Fibroblast of lung (primary cell): ENCODE measurements around the gene FANCI. TPM values are rescaled to one million over a fixed set of nuclear protein-coding genes. Genes with fewer than 3 reads are reported as not detected.

Experiments used
- DNase-seq, 2 donors: peaks; one replicate each; pipeline versions ENCODE4 v3.0.0 to v3.0.0-alpha.2; 2010; ENCODE audit warnings: low read depth in 2 of 2
- H2AFZ ChIP-seq: 2 replicates; pipeline ENCODE4 v1.5.1; 2012; ENCODE audit warnings: low read length, control low read depth, inconsistent platforms
- H3K27ac ChIP-seq: 2 replicates; pipeline ENCODE4 v1.5.1; 2011; ENCODE audit warnings: low read length, control low read depth; ENCODE audit not compliant: insufficient read depth
- H3K27me3 ChIP-seq: 2 replicates; pipeline ENCODE4 v1.5.1; 2011; ENCODE audit warnings: mild to moderate bottlenecking, low read length; ENCODE audit not compliant: control insufficient read depth, insufficient read depth
- H3K36me3 ChIP-seq: 2 replicates; pipeline ENCODE4 v1.5.1; 2011; ENCODE audit warnings: low read length; ENCODE audit not compliant: control insufficient read depth, insufficient read depth
- H3K4me1 ChIP-seq: 2 replicates; pipeline ENCODE4 v1.5.1; 2011; ENCODE audit warnings: low read length; ENCODE audit not compliant: control insufficient read depth, insufficient read depth; ENCODE audit errors: extremely low read depth
- H3K4me2 ChIP-seq: 2 replicates; pipeline ENCODE4 v1.5.1; 2011; ENCODE audit warnings: low read length, control low read depth; ENCODE audit not compliant: insufficient read depth; ENCODE audit errors: extremely low read depth
- H3K4me3 ChIP-seq, 4 experiments: fragments of 200-600 bp in 1 of 4; sonication (generic) in 1 of 4; replicated peaks in 1 of 4; 2 replicates each; pipeline ENCODE4 v1.5.1; 2011 to 2016; ENCODE audit warnings: low read length in 4 of 4, low read depth in 3 of 4, mild to moderate bottlenecking in 3 of 4, control low read depth in 2 of 4, inconsistent platforms in 1 of 4, mixed read lengths in 1 of 4; ENCODE audit not compliant: insufficient read depth in 1 of 4; ENCODE audit errors: control extremely low read depth in 1 of 4
- H3K79me2 ChIP-seq: 2 replicates; pipeline ENCODE4 v1.5.1; 2012; ENCODE audit warnings: mild to moderate bottlenecking, low read length, inconsistent platforms; ENCODE audit not compliant: control insufficient read depth, insufficient read depth
- H3K9ac ChIP-seq: 2 replicates; pipeline ENCODE4 v1.5.1; 2011; ENCODE audit warnings: mild to moderate bottlenecking, low read length, control low read depth; ENCODE audit not compliant: insufficient read depth
- H3K9me3 ChIP-seq: 2 replicates; pipeline ENCODE4 v1.5.1; 2012; ENCODE audit warnings: low read depth, low read length; ENCODE audit not compliant: control insufficient read depth, insufficient read depth
- H4K20me1 ChIP-seq: 2 replicates; pipeline ENCODE4 v1.5.1; 2011; ENCODE audit warnings: low read length; ENCODE audit not compliant: control insufficient read depth, insufficient read depth; ENCODE audit errors: extremely low read depth
- CTCF ChIP-seq, 2 donors: IDR thresholded peaks in 1 of 2; conservative IDR thresholded peaks in 1 of 2; 1 replicate in 1 of 2; 2 replicates in 1 of 2; pipeline ENCODE4 v1.5.1; 2011 to 2012; ENCODE audit warnings: low read length in 2 of 2, control low read depth in 1 of 2, inconsistent platforms in 1 of 2, low read depth in 1 of 2, mild to moderate bottlenecking in 1 of 2
- EZH2 ChIP-seq: IDR thresholded peaks from 2 replicates; pipeline ENCODE4 v1.5.1; 2012; ENCODE audit warnings: low read length, control low read depth, mild to moderate bottlenecking; ENCODE audit errors: missing control alignments
- polyA plus RNA-seq, 2 donors: library from polyadenylated mRNA; depleted of rRNA in 1 of 2; stranded (reverse) in 1 of 2; unstranded in 1 of 2; fragments of >200 nt; gene quantifications; 2 replicates each; pipeline ENCODE4 v1.2.1, GENCODE V29; 2011 to 2012; ENCODE audit warnings: missing spikeins in 1 of 2
- total RNA-seq: library from RNA; depleted of rRNA; stranded (reverse); fragments of >200 nt; gene quantifications from 2 replicates; pipeline ENCODE4 v1.2.1, GENCODE V29; 2014

The FANCI gene
- total and polyA plus RNA-seq, 2 donors (not counting 1 experiment from before 2014, with no cell fraction given) = 12.6 to 13.4 TPM

- Histone ChIP-seq H3K4me3 (no peak overlapping the region), H3K27me3 (no peaks in the 10 kb centered on the region), H3K79me2 (no peaks in the 10 kb centered on the region), H3K27ac (no peak overlapping the region), H3K36me3 (no peaks in the 10 kb centered on the region), H2AFZ (no peak overlapping the region), H3K4me2 (no peak overlapping the region), H3K9me3 (no peaks in the 10 kb centered on the region), H3K4me1 (no peaks in the 10 kb centered on the region), H4K20me1 (no peaks in the 10 kb centered on the region), H3K9ac (no peak overlapping the region)
- no peak for TF ChIP-seq EZH2
- TF ChIP-seq CTCF (conservative IDR thresholded peaks at IDR 0.05 in 1 of 2, IDR thresholded peaks at IDR 0.05 in 1 of 2; ENCODE audit: low read depth in 1 of 2, low read length in 2 of 2) = no peak
- DNase-seq = no peak
Measured at GRCh38 chr15:89209057-89209456, 34.7 kb upstream of the FANCI start.

- Histone ChIP-seq H3K4me1 (no peaks in the 10 kb centered on the region), H3K27me3 (no peaks in the 10 kb centered on the region), H4K20me1 (no peaks in the 10 kb centered on the region), H3K36me3 (no peaks in the 10 kb centered on the region), H3K4me2 (no peak overlapping the region), H2AFZ (no peak overlapping the region), H3K27ac (no peak overlapping the region), H3K9ac (no peak overlapping the region), H3K9me3 (no peaks in the 10 kb centered on the region), H3K79me2 (no peaks in the 10 kb centered on the region), H3K4me3 (no peak overlapping the region)
- TF ChIP-seq CTCF (conservative IDR thresholded peaks at IDR 0.05 in 1 of 2, IDR thresholded peaks at IDR 0.05 in 1 of 2; ENCODE audit: low read depth in 1 of 2, low read length in 2 of 2) (no peak), EZH2 (no peak)
- DNase-seq = no peak
Measured at GRCh38 chr15:89211678-89212170, 32.1 kb upstream of the FANCI start.

- DNase-seq = no peak
Measured at GRCh38 chr15:89215627-89216026, 28.2 kb upstream of the FANCI start.

More at GRCh38 chr15:89215627-89216026, 28.2 kb upstream of the FANCI start:
- Histone ChIP-seq H3K9ac (no peak overlapping the region), H3K4me1 (no peaks in the 10 kb centered on the region), H3K36me3 (no peaks in the 10 kb centered on the region), H3K27me3 (peaks cover 6% of the 10 kb centered on the region), H3K4me3 (no peak overlapping the region), H4K20me1 (no peaks in the 10 kb centered on the region), H3K4me2 (no peak overlapping the region), H3K9me3 (no peaks in the 10 kb centered on the region), H2AFZ (no peak overlapping the region), H3K27ac (no peak overlapping the region), H3K79me2 (no peaks in the 10 kb centered on the region)
- no peak for TF ChIP-seq EZH2
- no peak for TF ChIP-seq CTCF (conservative IDR thresholded peaks at IDR 0.05 in 1 of 2, IDR thresholded peaks at IDR 0.05 in 1 of 2; ENCODE audit: low read depth in 1 of 2, low read length in 2 of 2)
